Left forelimb (tissue), 1 donor: ENCODE results near the gene CDK11B.
"Not testable (repeated sequence)": the region's sequence is repeated elsewhere in the genome, so short reads cannot be mapped to it uniquely, and the experiment has no call there.

Source experiments
- DNase-seq: peaks from one replicate; pipeline ENCODE4 v3.0.0-alpha.2; 2018; ENCODE audit warnings: low spot score

Gene CDK11B

DNA sequence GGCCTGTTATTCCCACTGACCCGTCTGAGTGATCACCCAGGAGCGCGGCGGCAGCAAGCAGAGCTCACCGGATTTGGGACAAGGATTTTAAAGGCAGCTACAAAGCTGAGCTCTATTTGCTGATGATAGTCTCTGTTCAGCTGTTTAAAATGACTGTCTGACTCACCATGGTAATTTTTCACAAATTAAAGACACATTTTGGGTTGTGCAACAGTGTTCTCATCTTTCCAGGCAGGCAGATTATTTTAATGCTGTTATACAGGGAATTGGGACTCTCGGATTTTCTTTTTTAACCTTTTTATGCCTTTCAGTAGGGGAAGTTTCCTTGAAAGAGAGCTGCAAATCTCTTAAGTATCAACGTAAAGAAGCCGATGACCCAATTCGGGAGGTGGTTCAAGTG, 3.6 kb upstream of the CDK11B start:
- DNase-seq, result not testable (repeated sequence)

DNA sequence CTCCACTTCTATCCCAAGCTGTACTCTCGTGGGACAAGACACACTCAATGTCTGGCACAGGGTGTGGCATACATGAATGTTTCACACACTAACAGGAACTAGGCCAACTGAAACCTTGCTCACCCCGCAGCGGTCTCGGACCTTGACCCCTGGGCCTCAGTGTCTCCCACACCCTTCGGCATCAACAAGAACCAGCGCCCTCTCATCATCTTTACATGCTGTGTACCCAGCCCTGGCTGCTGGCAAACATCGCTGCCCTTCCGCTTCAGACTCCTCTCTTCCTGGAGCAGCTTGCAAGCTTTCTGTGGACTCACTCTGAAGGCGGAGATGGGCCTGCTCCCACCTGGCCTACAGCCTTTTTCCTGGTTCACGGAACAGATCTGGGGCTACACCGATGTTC, 10.5 kb downstream of the CDK11B start:
- DNase-seq, result not testable (repeated sequence)

DNA sequence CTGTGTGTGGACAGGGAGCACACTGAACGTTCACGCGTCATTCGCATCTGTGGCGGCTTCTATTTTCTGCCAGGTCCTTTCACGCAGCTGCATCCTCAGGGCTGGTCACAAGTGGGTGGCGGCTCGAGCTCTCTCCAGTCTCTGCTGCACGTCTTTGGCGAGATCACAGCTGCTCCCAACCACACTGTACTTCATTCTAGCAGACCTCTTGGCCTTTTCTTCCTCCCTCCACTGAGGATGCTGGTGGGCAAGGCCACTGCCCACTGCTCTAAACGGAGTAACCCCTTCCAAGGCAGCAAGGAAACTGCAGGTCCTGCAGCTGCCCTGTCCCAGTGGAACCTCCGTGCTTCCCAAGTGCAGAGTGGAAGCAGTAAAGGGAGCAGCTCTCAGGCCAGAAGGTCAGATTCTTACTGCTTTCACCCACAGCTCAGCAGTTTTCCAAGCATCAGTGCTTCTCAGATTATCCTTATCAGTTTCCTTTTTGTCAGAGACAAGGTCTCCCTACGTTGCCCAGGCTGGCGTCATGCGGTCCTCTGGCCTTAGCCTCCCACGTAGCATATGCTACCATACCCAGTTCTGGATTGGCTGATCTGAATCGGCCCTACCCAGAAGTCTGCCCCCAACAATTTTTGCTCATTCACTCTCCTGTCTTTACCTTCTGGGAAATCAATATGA, 11.1 kb downstream of the CDK11B start:
- not testable (repeated sequence) for DNase-seq

DNA sequence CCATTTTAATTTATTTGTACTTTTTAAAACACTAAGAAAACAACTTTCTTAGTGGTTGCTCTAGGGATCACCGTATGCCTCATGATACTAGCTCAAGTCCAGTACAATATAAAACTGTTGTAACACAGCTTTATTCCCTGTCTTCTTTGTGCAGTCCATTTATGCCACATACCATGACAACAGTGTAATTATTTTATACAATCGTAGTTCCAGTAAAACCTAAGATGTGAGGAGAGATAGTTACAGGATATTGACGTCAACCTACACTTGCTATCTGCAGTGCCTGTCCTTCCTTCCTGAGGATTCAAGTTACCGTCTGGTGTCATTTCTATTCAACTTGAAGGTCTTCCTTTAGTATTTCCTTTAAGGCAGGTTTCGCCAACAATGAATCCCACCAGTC, 12.5 kb downstream of the CDK11B start:
- DNase-seq, result not testable (repeated sequence)

DNA sequence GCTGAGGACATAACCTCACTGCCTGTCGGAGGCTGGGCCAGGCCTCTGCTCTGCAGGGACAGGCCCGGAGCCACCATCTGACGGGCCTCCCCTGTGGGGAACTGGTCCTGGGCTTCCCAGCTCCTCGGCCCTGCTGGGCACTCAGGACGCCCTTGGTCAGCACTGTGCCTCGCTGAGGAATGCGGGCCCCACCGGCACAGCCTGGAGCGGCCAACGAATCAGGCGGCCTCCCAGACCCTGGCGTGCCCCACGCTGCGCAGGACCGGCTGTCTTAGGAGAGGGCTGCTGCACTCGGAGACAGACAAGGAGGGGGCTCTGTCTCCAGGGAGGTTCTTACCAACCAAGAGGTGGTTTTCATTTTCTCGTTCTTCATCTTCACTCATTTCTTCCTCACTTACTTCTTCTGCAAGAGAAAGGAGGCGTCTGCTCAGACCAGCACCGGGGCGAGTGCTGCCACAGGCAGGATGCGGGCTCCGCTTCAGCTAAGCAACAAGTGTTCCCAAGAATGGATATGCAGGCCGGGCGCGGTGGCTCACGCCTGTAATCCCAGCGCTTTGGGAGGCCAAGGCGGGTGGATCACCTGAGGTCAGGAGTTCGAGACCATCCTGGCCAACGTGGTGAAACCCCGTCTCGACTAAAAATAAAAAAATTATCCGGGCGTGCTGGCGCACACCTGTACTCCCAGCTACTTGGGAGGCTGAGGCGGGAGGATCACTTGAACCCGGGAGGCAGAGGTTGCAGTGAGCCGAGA, 17.9 kb downstream of the CDK11B start:
- DNase-seq, result not testable (repeated sequence)

DNA sequence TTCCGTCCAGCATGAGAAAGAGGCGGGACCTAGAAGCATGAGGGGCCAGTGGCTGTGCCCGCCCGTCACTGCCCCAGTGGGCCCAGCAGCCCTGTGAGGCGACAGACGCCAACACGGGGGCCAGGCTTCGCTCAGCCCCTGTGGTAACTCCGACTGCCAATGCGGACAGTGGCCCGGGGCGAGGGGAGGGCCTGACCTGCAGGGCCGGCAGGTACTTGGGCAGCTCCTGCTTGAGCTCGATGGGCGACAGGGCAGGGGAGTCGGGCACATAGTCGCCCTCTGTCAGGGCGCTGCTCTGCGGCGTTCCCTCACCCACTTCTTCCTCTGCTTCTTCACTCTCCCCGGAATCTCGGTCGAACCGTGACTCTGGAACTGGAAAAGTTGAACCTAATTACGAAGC, 18.7 kb downstream of the CDK11B start:
- DNase-seq, result not testable (repeated sequence)

DNA sequence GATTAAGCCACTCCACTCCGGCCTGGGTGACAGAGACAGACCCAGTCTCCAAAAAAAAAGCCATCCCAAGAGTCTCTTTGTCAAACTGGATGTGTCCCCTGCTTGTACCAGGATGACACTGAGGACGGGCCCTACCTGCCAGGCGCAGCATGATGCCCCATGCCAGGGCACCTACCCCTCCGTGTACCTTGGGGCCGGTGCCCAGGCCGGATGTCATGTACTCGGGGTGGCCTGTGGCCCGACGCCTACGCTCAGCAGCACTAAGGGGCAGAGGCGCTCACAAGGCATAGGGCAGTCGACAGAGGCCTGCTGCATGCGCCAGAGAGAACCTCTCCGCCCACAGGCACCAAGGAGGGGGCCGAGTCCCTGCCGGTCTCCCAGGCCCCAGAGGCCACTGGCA, 19.4 kb downstream of the CDK11B start:
- DNase-seq, result not testable (repeated sequence)

DNA sequence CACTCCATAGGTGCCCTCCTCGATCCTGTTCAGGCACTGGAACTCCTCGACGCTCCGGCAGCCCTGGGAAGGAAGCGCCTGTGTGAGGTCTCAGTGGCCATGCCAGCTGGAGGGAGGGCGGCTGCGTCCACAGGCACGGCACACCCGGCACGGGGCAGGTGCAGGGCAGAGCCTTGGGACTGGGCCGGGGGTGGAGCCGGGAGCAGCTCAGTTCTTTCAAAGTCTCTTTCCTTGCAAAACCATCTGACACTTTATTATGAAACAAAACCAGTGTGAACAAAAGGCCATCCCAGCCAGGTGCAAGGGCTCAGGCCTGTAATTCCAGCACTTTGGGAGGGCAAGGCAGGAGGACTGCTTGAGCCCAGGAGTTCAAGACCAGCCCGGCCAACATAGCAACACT, 20.3 kb downstream of the CDK11B start:
- DNase-seq, result not testable (repeated sequence)

DNA sequence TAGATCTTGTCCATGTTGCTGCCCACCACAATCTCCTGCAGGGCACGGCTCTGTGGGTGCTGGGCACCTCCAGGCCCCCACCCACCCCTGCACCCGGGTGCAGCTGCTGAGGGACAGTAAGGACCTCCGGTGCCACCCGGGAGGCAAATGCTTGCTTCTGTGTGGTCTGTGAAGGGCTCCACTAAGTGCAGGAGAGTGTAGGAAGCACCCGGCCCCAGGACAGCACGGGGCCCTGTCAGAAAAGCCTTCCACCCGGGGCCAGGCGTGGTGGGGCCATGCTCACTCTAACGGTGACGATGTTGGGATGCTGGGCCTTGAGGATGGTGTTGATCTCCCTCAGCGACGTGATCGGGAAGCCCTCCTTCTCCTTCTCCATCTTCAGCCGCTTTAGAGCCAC, 21.3 kb downstream of the CDK11B start:
- DNase-seq, result not testable (repeated sequence)

DNA sequence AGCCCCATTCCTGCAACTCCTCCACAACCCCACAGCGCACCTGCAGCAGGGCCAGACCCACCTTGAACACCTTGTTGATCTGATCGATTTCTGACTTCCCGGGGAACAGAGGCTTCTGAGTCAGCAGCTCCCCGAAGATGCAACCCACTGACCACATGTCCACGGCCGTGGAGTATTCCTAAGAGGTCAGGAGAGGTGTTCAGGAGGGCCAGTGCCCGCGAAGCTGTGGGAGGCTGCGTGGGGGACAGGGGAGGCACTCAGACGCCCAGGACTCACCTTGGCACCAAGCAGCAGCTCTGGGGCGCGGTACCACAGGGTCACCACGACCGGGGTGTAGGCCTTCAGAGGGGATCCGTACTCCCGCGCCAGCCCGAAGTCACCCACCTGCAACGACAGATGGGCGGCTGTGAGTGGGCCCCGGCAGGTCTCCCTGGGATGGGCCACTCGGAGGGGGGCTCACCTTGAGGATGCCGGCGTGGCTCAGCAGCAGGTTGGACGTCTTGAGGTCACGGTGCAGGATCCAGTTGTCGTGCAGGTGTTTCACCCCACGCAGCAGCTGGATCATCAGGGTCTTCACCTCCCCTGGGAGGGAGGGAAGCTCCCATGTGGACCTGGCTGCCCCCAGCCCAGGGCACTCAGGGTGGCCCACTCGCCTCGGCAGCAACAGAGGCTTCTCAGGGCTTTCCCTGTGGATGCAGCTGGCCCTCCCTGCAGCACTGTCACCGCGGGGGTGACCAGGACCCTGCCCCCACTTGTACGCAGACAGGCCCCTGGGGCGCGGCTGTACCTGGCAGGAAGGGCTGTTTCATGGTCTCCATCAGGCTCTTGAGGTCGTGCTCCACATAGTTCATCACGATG, 22.0 kb downstream of the CDK11B start:
- DNase-seq, result peak; percentile 60

DNA sequence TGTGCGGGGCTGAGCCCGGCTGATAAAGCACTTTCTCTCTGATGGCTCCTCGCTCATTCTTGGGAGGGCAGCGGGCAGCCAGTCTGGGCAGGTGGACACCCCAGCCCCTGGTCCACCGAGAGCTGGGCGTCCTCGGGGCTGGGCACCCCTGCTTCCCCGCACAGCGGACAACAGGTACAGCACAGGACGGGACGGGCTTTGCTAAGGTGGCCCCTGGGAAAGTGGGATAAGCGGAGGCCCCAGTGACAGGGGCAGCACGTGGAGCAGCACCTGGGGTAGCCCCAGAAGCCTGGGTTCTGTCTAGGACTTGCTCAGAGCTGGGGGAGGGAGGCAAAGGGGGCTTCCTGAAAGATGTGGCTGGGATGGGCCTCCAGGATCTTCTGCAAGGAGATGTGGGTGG, 24.2 kb downstream of the CDK11B start:
- DNase-seq, result not testable (repeated sequence)

DNA sequence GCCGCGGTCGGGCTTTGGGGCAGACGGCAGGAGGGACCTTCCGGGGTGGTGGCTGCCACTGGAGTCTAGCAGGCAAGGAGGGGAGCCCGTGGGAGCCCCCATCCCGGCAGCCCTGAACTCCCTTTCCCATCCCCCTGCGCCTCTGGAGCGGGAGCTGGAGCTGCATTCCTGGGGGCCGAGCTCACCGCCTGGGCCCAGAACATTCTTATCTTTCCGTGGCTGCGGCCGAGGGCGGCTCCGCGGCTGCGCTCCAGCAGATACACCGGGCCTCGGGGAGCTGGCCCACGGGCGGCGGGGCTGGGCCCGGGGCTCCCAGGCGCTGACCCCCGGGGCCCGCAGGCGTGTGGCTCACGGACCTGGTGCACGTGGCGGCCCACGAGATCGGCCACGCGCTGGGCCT, 25.4 kb downstream of the CDK11B start:
- DNase-seq, result not testable (repeated sequence)

DNA sequence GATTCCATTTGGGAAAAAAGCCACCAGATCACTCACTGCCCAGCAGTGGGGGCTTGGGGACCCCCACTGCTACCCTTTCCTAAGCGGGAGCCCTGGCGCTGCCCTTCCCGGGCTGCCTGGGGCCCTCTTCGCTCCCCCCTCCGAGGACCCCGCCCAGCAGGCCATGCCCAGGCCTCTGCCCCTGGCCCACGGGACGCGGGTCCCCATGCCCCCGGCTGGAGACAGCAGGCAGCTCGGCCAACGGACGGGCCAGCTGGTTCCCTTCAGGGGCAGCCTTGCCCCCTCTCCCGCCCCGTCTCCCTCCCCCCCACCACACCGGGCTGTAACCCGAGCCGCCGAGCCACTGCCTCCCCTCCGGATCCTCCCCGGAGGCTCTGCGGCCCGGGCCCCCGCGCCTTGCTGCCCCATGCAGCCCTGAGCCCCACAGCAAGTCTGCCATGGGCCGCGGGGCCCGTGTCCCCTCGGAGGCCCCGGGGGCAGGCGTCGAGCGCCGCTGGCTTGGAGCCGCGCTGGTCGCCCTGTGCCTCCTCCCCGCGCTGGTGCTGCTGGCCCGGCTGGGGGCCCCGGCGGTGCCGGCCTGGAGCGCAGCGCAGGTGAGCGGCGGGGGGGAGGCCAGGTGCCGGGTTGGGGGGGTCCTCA, 26.9 kb downstream of the CDK11B start, which contains the start of gene MMP23B:
MMP23B (plus strand) TSS at position 392 of the 639 bp plus-strand sequence; CDS start at position 438, 46 bp downstream.
- peak; percentile 81 for DNase-seq

DNA sequence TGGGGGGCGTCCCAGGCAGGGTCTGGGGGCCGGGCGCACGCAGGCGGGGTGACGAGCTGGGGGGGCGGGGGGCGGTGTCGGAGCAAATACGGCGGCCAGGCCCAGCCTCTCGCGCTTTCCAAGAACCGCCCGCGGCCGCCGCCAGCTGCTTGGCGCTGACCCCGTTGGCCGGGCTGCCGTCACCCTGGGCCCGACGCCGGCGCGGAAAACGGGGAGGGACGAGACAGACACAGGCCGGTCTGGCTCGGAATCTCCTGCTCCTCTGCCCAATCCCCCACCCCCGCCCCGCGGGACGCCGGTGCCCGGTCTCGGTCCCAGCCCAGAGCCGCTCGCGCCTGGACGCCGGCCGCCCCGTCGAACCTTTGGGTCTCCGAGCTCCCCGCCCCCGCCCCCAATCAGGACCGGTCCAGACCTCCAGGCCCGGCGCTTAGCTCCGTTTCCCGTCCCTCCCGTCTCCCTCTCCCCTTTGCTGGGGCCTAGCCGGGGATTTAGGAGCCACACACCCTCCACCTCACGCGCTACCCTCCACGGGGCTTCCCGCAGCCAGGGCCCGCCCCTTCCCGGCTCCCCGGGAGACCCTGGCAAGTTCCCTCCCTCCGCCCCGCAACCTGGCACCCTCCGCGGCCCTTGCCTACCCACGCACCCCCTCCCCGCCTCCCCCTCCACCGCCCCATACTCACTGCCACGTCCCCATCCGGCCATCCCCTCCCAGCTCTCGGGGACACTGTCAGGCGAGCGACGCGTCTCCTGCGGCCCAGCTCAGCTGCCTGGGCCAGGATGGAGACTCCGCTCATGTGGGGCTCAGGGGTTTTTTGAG, 27.6 kb downstream of the CDK11B start:
- DNase-seq, result peak; percentile 93

DNA sequence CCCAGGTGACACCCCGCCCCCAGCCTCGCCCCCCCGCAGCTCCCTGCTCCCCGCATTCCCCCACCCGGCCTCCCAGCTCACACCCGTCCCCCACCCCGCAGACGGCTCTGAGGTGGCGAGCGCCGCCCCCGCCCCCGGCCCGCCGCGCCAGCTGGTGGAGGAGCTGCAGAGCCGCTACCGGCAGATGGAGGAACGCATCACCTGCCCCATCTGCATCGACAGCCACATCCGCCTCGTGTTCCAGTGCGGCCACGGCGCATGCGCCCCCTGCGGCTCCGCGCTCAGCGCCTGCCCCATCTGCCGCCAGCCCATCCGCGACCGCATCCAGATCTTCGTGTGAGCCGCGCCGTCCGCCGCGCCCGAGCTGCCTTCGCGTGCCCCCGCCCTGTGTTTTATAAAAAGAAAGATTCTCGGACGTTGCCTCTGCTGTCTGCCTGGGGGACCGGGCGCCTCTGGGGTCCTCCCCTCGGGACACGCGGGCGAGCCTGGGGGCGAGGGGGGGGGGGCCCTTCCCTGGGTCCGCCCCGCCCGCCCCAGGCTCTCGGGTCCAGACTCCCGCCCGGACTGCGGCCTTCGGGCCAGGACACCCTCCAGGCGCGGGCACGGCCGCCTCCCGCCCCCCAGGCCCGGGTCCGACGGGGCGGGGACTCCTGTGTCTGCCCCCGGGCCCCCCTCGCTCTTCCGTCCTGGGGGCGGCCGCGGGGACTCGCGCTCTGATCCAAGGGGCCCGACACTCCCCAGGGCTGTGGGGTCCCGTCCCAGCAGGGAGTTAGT, 28.4 kb downstream of the CDK11B start:
- peak; percentile 92 for DNase-seq

DNA sequence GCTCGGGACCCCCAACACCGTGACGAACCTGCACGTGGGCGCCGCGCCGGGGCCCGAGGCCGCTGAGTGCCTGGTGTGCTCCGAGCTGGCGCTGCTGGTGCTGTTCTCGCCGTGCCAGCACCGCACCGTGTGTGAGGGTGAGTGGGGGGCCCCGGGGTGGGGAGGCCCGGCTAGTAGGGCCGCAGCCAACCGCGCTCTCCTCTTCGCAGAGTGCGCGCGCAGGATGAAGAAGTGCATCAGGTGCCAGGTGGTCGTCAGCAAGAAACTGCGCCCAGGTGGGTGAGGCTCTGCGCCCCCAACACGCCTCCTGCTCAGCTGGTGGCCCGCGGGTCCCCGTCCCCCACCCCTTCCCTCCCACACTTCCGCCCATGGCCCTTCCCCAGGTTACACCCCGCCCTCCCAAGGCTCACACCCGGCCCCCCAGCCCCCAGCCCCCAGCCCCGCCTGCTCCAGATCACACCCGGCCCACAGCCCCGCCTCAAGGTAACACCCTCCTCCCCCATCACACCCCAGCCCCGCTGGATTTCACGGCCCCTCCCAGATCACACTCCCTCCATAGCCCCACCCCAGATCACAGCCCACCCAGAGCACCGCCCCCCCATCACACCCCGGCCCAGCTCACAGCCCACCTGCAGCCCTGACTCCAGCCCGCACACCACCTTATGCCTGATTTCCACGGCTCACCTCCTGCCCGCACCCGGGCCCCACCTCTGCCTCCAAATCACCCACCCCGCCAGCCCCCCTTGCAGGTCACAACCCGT, 29.2 kb downstream of the CDK11B start:
- DNase-seq, result peak; percentile 73

DNA sequence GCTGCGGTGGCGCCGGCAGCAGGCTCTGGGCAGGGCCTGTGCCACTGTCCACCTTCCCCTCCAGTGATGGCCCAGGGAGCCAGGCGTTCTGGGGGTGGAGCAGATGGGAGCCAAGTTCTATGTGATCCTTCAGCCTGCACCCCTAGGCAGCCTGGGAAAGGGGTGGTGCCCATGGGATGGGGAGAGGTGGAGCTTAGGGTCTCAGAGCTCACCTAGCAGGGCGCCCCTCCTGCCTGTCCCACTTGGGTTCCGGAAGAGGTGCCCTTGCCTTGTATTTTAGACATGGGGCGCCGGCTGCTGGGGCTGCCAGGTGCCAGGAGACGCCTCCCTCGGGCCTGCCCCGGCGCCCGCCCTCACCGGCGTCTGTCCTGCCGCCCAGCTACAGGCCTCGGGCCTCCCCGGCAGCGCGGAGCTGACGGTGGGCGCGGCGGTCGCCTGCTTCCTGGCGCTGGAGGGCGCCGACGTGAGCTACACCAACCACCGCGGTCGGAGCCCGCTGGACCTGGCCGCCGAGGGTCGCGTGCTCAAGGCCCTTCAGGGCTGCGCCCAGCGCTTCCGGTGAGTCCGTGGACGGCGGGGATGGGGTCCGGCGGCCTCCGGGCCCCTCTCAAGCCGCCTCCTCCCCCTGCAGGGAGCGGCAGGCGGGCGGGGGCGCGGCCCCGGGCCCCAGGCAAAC, 29.9 kb downstream of the CDK11B start:
- DNase-seq, result peak; percentile 67

DNA sequence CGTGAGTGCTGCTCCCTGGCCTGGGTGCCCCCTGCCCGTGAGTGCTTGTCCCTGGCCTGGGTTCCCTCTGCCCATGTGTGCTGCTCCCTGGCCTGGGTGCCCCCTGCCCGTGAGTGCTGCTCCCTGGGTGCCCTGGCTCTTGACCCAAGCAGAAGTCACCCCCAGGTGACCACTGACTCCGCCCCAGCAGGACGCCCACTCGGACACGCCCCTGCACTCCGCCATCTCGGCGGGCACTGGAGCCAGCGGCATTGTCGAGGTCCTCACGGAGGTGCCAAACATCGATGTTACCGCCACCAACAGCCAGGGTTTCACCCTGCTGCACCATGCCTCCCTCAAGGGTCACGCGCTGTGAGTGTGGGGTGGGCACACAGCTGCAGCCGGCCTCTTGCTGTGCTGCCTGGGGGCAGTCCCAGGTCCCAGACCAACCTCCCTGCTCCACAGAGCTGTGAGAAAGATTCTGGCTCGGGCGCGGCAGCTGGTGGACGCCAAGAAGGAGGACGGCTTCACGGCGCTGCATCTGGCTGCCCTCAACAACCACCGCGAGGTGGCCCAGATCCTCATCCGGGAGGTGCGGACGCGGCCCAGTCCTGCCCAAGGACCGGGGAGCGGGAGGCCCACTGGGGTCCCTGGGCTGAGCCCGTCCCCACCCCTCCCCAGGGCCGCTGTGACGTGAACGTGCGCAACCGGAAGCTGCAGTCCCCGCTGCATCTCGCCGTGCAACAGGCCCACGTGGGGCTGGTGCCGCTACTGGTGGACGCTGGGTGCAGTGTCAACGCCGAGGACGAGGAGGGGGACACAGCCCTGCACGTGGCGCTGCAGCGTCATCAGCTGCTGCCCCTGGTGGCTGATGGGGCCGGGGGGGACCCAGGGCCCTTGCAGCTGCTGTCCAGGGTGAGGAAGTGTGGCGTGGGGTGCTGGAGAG, 30.7 kb downstream of the CDK11B start:
- peak; percentile 70 for DNase-seq
